Loucy (cell line): Measurements from ENCODE around the gene GRIP2.

ENCODE experiments used
- H2AFZ ChIP-seq: fragments of 200-600 bp; sonication (generic); 2 replicates; pipeline ENCODE4 v1.6.0; 2016; ENCODE audit warnings: antibody characterized with exemption, mild to moderate bottlenecking, low read length, moderate library complexity
- H3F3A ChIP-seq: fragments of 200-600 bp; 2 replicates; pipeline ENCODE4 v1.6.0; 2016; ENCODE audit warnings: antibody characterized with exemption, low read depth, mild to moderate bottlenecking
- H3K27me3 ChIP-seq: fragments of 200-600 bp; sonication (generic); 2 replicates; pipeline ENCODE4 v1.6.1; 2014; ENCODE audit warnings: low read length, mild to moderate bottlenecking; ENCODE audit not compliant: insufficient read depth, poor library complexity, severe bottlenecking
- H3K36me3 ChIP-seq: fragments of 200-600 bp; sonication (generic); 2 replicates; pipeline ENCODE4 v1.6.1; 2016; ENCODE audit warnings: low read length; ENCODE audit not compliant: insufficient read depth
- H3K4me1 ChIP-seq: fragments of 200-600 bp; sonication (generic); 2 replicates; pipeline ENCODE4 v1.5.1; 2014; ENCODE audit warnings: low read length, mild to moderate bottlenecking; ENCODE audit not compliant: insufficient read depth, poor library complexity, severe bottlenecking
- H3K4me2 ChIP-seq: fragments of 200-600 bp; sonication (generic); 2 replicates; pipeline ENCODE4 v1.6.0; 2014; ENCODE audit warnings: antibody characterized with exemption, low read length, low read depth, mild to moderate bottlenecking; ENCODE audit not compliant: poor library complexity, severe bottlenecking
- H3K4me3 ChIP-seq: fragments of 200-600 bp; sonication (generic); 2 replicates; pipeline ENCODE4 v1.5.1; 2014; ENCODE audit warnings: low read length, mild to moderate bottlenecking, mixed read lengths; ENCODE audit not compliant: poor library complexity, severe bottlenecking
- H3K79me2 ChIP-seq: fragments of 200-600 bp; sonication (generic); 2 replicates; pipeline ENCODE4 v1.6.1; 2014; ENCODE audit warnings: low read length; ENCODE audit not compliant: insufficient read depth
- H3K9ac ChIP-seq: fragments of 200-600 bp; sonication (generic); 2 replicates; pipeline ENCODE4 v1.6.0; 2014; ENCODE audit warnings: mild to moderate bottlenecking, low read depth, low read length, moderate library complexity; ENCODE audit not compliant: poor library complexity, severe bottlenecking
- H3K9me2 ChIP-seq: fragments of 200-600 bp; sonication (generic); replicated peaks from 2 replicates; pipeline ENCODE4 v1.6.1; 2016; ENCODE audit warnings: low read depth, low read length, mixed read lengths
- H3K9me3 ChIP-seq: fragments of 200-600 bp; sonication (generic); 2 replicates; pipeline ENCODE4 v1.6.1; 2014; ENCODE audit warnings: mild to moderate bottlenecking, antibody characterized with exemption, low read length, low read depth; ENCODE audit not compliant: insufficient read depth
- H4K20me1 ChIP-seq: fragments of 200-600 bp; sonication (generic); 2 replicates; pipeline ENCODE4 v1.6.0; 2014; ENCODE audit warnings: antibody characterized with exemption, low read length, mild to moderate bottlenecking; ENCODE audit not compliant: insufficient read depth, poor library complexity, severe bottlenecking
- CTCF ChIP-seq: fragments of 200-600 bp; sonication (generic); conservative IDR thresholded peaks from 2 replicates; pipeline ENCODE4 v1.5.1; 2014; ENCODE audit warnings: mild to moderate bottlenecking, antibody characterized with exemption, low read length
- EZH2phosphoT487 ChIP-seq: fragments of 200-600 bp; IDR thresholded peaks from 2 replicates; pipeline ENCODE4 v1.6.1; 2018; ENCODE audit warnings: antibody characterized with exemption, mild to moderate bottlenecking, moderate library complexity, borderline replicate concordance

Gene GRIP2

DNA sequence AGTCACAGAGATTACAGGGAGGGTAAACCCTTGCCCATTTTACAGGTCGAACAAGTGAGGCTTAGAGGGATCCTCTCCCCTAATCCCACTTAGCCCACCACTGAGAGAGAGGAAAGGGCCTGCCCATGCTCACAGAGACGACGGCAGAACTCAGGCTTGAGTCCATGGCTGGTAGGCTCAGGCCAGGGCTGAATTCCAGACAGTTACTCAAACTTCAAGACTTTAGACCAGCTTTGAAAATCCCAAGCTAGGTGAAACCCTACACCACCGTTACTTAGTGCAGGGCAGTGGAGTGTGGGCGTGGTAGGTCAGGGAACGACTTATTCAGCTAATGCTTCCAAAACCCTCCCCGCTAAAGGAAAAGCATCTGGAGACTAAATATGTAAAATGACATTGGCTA lies 16.4 kb downstream of the GRIP2 start:
- H3K4me2 ChIP-seq, result no peak overlapping the region
- H3K9ac ChIP-seq, result no peak overlapping the region
- H3F3A ChIP-seq, result no peaks in the 10 kb centered on the region

DNA sequence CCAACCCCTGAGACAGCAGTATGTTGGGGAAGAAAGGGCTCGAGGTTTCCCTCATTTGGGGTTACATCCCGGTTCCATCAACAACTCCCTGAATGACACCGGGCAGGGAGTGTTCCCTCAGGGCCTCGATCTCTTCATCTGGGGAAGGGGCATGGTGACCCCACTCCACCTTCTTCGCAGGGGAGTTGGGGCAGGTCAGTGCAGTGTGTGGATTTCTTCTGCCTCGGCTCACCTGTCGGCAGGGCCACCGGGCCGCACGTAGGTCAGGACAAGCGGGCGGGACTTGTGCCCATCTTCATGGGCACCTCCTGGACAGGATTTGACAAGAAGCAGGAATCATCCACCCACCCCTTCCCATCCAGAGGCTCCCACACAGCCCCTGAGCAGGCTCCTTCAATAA lies 17.4 kb downstream of the GRIP2 start:
- no peak overlapping the region for H3K4me3 ChIP-seq
- TF ChIP-seq EZH2phosphoT487, result no peak
- no peak for TF ChIP-seq CTCF
- no peaks in the 10 kb centered on the region for H3K36me3 ChIP-seq
- H3K9me2 ChIP-seq, result no peaks in the 10 kb centered on the region
- H2AFZ ChIP-seq, result no peak overlapping the region
- no peaks in the 10 kb centered on the region for H3K79me2 ChIP-seq
- H3K4me1 ChIP-seq, result no peaks in the 10 kb centered on the region
- H3K9me3 ChIP-seq, result no peaks in the 10 kb centered on the region
- no peak overlapping the region for H3K9ac ChIP-seq
- no peak overlapping the region for H3K4me2 ChIP-seq
- H3F3A ChIP-seq, result no peaks in the 10 kb centered on the region
- no peaks in the 10 kb centered on the region for H3K27me3 ChIP-seq
- no peaks in the 10 kb centered on the region for H4K20me1 ChIP-seq

More for the DNA sequence above, 16.4 kb downstream of the GRIP2 start:
- Histone ChIP-seq H4K20me1 (no peaks in the 10 kb centered on the region), H3K27me3 (no peaks in the 10 kb centered on the region), H2AFZ (no peak overlapping the region), H3K36me3 (no peaks in the 10 kb centered on the region), H3K9me3 (no peaks in the 10 kb centered on the region), H3K79me2 (no peaks in the 10 kb centered on the region), H3K4me1 (no peaks in the 10 kb centered on the region), H3K9me2 (no peaks in the 10 kb centered on the region), H3K4me3 (no peak overlapping the region)
- TF ChIP-seq EZH2phosphoT487 (no peak), CTCF (no peak)

GRCh38 chr3:14522129-14522691 lies 17.9 kb downstream of the GRIP2 start:
- H3K4me1 ChIP-seq, result no peaks in the 10 kb centered on the region
- no peak overlapping the region for H3K4me3 ChIP-seq
- H3K27me3 ChIP-seq, result no peaks in the 10 kb centered on the region
- no peaks in the 10 kb centered on the region for H4K20me1 ChIP-seq
- TF ChIP-seq CTCF (no peak), EZH2phosphoT487 (no peak)
- no peaks in the 10 kb centered on the region for H3K9me3 ChIP-seq
- H3K9me2 ChIP-seq, result no peaks in the 10 kb centered on the region
- no peaks in the 10 kb centered on the region for H3K79me2 ChIP-seq
- no peak overlapping the region for H3K4me2 ChIP-seq
- no peaks in the 10 kb centered on the region for H3F3A ChIP-seq
- no peak overlapping the region for H3K9ac ChIP-seq
- H3K36me3 ChIP-seq, result no peaks in the 10 kb centered on the region
- no peak overlapping the region for H2AFZ ChIP-seq
